IMR-90 (cell line): ENCODE measurements around the gene AKT3. TPM values are rescaled to one million over a fixed set of nuclear protein-coding genes. Genes with fewer than 3 reads are reported as not detected.

Experiments
- ATAC-seq: fragments of 200-7000 bp; cut with Tn5 transposase; 2 replicates; pipeline ENCODE4 v1.9.1; 2020; ENCODE audit warnings: low read depth, mild to moderate bottlenecking, moderate library complexity
- BruUV-seq: library from RNA; stranded (reverse); fragments of 400-500 nt; replicated peaks from 2 replicates; lab custom pipeline; 2021; lab: Mats Ljungman, UMichigan
- CTCF ChIA-PET: fragments of 300-600 bp; formaldehyde crosslinking; extraction: SDS; loops from one replicate; lab custom pipeline; 2021; ENCODE audit warnings: antibody characterized with exemption; lab: Yijun Ruan, JAX
- POLR2A ChIA-PET: fragments of 300-600 bp; sonication (Branson Sonifier 250); formaldehyde crosslinking; loops from one replicate; lab custom pipeline; 2022; ENCODE audit warnings: antibody characterized with exemption; ENCODE audit not compliant: unreplicated experiment; lab: Charles Lee
- DNase-seq: peaks from one replicate; pipeline ENCODE4 v3.0.0; 2013
- H2AFZ ChIP-seq: replicated peaks from 2 replicates; pipeline ENCODE3; 2013; ENCODE audit warnings: low read length, mild to moderate bottlenecking; ENCODE audit not compliant: poor library complexity
- H2AK5ac ChIP-seq: 2 replicates; pipeline ENCODE4 v1.6.1; 2013; ENCODE audit warnings: low read depth, low read length, inconsistent platforms
- H2AK9ac ChIP-seq: replicated peaks from 2 replicates; pipeline ENCODE3; 2013; ENCODE audit warnings: mild to moderate bottlenecking, low read depth, low read length, moderate library complexity; ENCODE audit not compliant: poor library complexity
- H2BK120ac ChIP-seq: 2 replicates; pipeline ENCODE4 v1.6.1; 2013; ENCODE audit warnings: low read depth, low read length, inconsistent platforms
- H2BK15ac ChIP-seq: 3 replicates; pipeline ENCODE4 v1.6.1; 2013; ENCODE audit warnings: low read depth, low read length, inconsistent platforms
- H2BK20ac ChIP-seq: 2 replicates; pipeline ENCODE4 v1.6.1; 2013; ENCODE audit warnings: low read depth, mild to moderate bottlenecking, inconsistent platforms, low read length, moderate library complexity
- H2BK5ac ChIP-seq: 2 replicates; pipeline ENCODE4 v1.6.1; 2013; ENCODE audit warnings: mild to moderate bottlenecking, low read depth, low read length, inconsistent platforms; ENCODE audit not compliant: poor library complexity, severe bottlenecking
- H3K14ac ChIP-seq: replicated peaks from 2 replicates; pipeline ENCODE4 v1.6.1; 2013; ENCODE audit warnings: low read depth, low read length, inconsistent platforms
- H3K18ac ChIP-seq: 2 replicates; pipeline ENCODE4 v1.6.1; 2013; ENCODE audit warnings: low read depth, low read length, control low read depth
- H3K23ac ChIP-seq: 2 replicates; pipeline ENCODE4 v1.6.1; 2013; ENCODE audit warnings: low read depth, low read length, inconsistent platforms
- H3K27ac ChIP-seq: 2 replicates; pipeline ENCODE4 v1.5.1; 2013; ENCODE audit warnings: mild to moderate bottlenecking, control low read depth, low read length; ENCODE audit not compliant: insufficient read depth
- H3K27me3 ChIP-seq: 2 replicates; pipeline ENCODE4 v1.6.1; 2013; ENCODE audit warnings: low read length; ENCODE audit not compliant: control insufficient read depth, insufficient read depth
- H3K36me3 ChIP-seq: 2 replicates; pipeline ENCODE4 v1.6.1; 2013; ENCODE audit warnings: low read length, mixed read lengths; ENCODE audit not compliant: control insufficient read depth, insufficient read depth
- H3K4ac ChIP-seq: 2 replicates; pipeline ENCODE4 v1.6.1; 2013; ENCODE audit warnings: low read depth, low read length, inconsistent platforms
- H3K4me1 ChIP-seq: 2 replicates; pipeline ENCODE4 v1.6.1; 2013; ENCODE audit warnings: low read length, mixed read lengths; ENCODE audit not compliant: control insufficient read depth, insufficient read depth
- H3K4me2 ChIP-seq: 2 replicates; pipeline ENCODE4 v1.6.1; 2013; ENCODE audit warnings: low read depth, mild to moderate bottlenecking, control low read depth, low read length, moderate library complexity
- H3K4me3 ChIP-seq: 2 replicates; pipeline ENCODE4 v1.5.1; 2013; ENCODE audit warnings: low read depth, mild to moderate bottlenecking, control low read depth, low read length, moderate library complexity; ENCODE audit not compliant: insufficient read depth
- H3K56ac ChIP-seq: 2 replicates; pipeline ENCODE4 v1.6.1; 2013; ENCODE audit warnings: low read length, inconsistent platforms; ENCODE audit not compliant: insufficient read depth; ENCODE audit errors: extremely low read depth
- H3K79me1 ChIP-seq, 2 experiments: 2 replicates each; pipeline ENCODE4 v1.6.1; 2013; ENCODE audit warnings: low read length in 2 of 2, inconsistent platforms in 1 of 2, low read depth in 1 of 2
- H3K9ac ChIP-seq: 2 replicates; pipeline ENCODE4 v1.6.1; 2013; ENCODE audit warnings: low read depth, low read length, control low read depth
- H3K9me1 ChIP-seq: 2 replicates; pipeline ENCODE4 v1.6.1; 2013; ENCODE audit warnings: low read length, inconsistent platforms; ENCODE audit not compliant: insufficient read depth
- H3K9me3 ChIP-seq: 2 replicates; pipeline ENCODE4 v1.6.1; 2013; ENCODE audit warnings: low read length; ENCODE audit not compliant: control insufficient read depth, insufficient read depth
- H4K20me1 ChIP-seq: 2 replicates; pipeline ENCODE4 v1.6.1; 2013; ENCODE audit warnings: low read length, inconsistent platforms; ENCODE audit not compliant: insufficient read depth
- H4K5ac ChIP-seq: 2 replicates; pipeline ENCODE4 v1.6.1; 2013; ENCODE audit warnings: mild to moderate bottlenecking, low read depth, low read length, control low read depth
- H4K8ac ChIP-seq, 2 experiments: 2 replicates each; pipeline ENCODE4 v1.6.1; 2013; ENCODE audit warnings: low read depth in 2 of 2, low read length in 2 of 2, control low read depth in 1 of 2, inconsistent platforms in 1 of 2
- H4K91ac ChIP-seq: 2 replicates; pipeline ENCODE4 v1.6.1; 2013; ENCODE audit warnings: low read depth, low read length, inconsistent platforms; ENCODE audit not compliant: insufficient read depth
- BHLHE40 ChIP-seq: fragments of 150-350 bp; IDR thresholded peaks from 2 replicates; pipeline ENCODE4 v1.6.1; 2016; ENCODE audit warnings: mild to moderate bottlenecking, low read depth, low read length
- CEBPB ChIP-seq: IDR thresholded peaks from 2 replicates; pipeline ENCODE4 v1.6.1; 2012; ENCODE audit warnings: low read depth, low read length, improper control_type of control experiment
- MAFK ChIP-seq: IDR thresholded peaks from 2 replicates; pipeline ENCODE4 v1.6.1; 2012; ENCODE audit warnings: low read depth, low read length, improper control_type of control experiment
- MXI1 ChIP-seq: IDR thresholded peaks from 2 replicates; pipeline ENCODE4 v1.6.1; 2012; ENCODE audit warnings: low read depth, mild to moderate bottlenecking, low read length, moderate library complexity, borderline replicate concordance
- POLR2A ChIP-seq: IDR thresholded peaks from 2 replicates; pipeline ENCODE4 v1.6.1; 2012; ENCODE audit warnings: mild to moderate bottlenecking, low read depth, low read length
- RAD21 ChIP-seq: IDR thresholded peaks from 2 replicates; pipeline ENCODE4 v1.6.1; 2012; ENCODE audit warnings: low read length, improper control_type of control experiment
- RFX5 ChIP-seq: IDR thresholded peaks from 2 replicates; pipeline ENCODE4 v1.8.0; 2012; ENCODE audit warnings: low read depth, mild to moderate bottlenecking, low read length, moderate library complexity
- WGBS, 2 experiments: methylation state at CpG; one replicate each; pipeline versions ENCODE4 v1.1.5 to v1.1.7; 2013; ENCODE audit warnings: missing lambda C conversion rate in 2 of 2; ENCODE audit not compliant: insufficient read length in 1 of 2; ENCODE audit errors: extremely low coverage in 2 of 2; 5-methylcytosine and 5-hydroxymethylcytosine counted together
- dilution Hi-C: fragments of 300-500 bp; cut with HindIII; formaldehyde crosslinking; loops from one replicate; pipeline ENCODE4 v1.14.3; 2018; ENCODE audit warnings: low sequenced_read_pairs; ENCODE audit not compliant: unreplicated experiment
- in situ Hi-C: fragments of 300-500 bp; cut with MboI; formaldehyde crosslinking; loops from 3 replicates; pipeline ENCODE4 v1.14.3; 2019; ENCODE audit warnings: low sequenced_read_pairs, inconsistent platforms, mixed read lengths
- intact Hi-C: fragments of 100-400 bp; cut with micrococcal nuclease; formaldehyde crosslinking; loops from 2 replicates; pipeline ENCODE4 v1.10.0; 2022
- polyA plus RNA-seq, 3 experiments: library from polyadenylated mRNA; depleted of rRNA; stranded (reverse); fragments of >200 nt; gene quantifications; 2 replicates each; pipeline ENCODE4 v1.2.3, GENCODE V29; 2012; ENCODE audit warnings: low replicate concordance in 1 of 3
- total RNA-seq: library from RNA; depleted of rRNA; stranded (reverse); fragments of >200 nt; gene quantifications from 2 replicates; pipeline ENCODE4 v1.2.3, GENCODE V29; 2012
- TF ChIP-seq, protein P1 (sequence below): conservative IDR thresholded peaks from 2 replicates; pipeline ENCODE4 v1.5.1; 2012; ENCODE audit warnings: mild to moderate bottlenecking, low read depth, low read length, improper control_type of control experiment
- TF ChIP-seq, protein P2 (sequence below): fragments of 150-350 bp; IDR thresholded peaks from 2 replicates; pipeline ENCODE4 v1.6.1; 2016; ENCODE audit warnings: low read depth, mild to moderate bottlenecking, low read length, moderate library complexity, borderline replicate concordance

Gene AKT3
- total and polyA plus RNA-seq, 2 of the 4 experiments (the other 2 are of a cell fraction): 15.2 to 19.4 TPM

GRCh38 chr1:243851765-243852164, 1.7 kb upstream of the AKT3 start:
- TF ChIP-seq MXI1 (no peak), POLR2A (no peak), RFX5 (no peak), BHLHE40 (no peak), RAD21 (no peak), CEBPB (no peak), MAFK (no peak)
- TF ChIP-seq, protein P1, sequence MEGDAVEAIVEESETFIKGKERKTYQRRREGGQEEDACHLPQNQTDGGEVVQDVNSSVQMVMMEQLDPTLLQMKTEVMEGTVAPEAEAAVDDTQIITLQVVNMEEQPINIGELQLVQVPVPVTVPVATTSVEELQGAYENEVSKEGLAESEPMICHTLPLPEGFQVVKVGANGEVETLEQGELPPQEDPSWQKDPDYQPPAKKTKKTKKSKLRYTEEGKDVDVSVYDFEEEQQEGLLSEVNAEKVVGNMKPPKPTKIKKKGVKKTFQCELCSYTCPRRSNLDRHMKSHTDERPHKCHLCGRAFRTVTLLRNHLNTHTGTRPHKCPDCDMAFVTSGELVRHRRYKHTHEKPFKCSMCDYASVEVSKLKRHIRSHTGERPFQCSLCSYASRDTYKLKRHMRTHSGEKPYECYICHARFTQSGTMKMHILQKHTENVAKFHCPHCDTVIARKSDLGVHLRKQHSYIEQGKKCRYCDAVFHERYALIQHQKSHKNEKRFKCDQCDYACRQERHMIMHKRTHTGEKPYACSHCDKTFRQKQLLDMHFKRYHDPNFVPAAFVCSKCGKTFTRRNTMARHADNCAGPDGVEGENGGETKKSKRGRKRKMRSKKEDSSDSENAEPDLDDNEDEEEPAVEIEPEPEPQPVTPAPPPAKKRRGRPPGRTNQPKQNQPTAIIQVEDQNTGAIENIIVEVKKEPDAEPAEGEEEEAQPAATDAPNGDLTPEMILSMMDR: no peak
- TF ChIP-seq, protein P2, sequence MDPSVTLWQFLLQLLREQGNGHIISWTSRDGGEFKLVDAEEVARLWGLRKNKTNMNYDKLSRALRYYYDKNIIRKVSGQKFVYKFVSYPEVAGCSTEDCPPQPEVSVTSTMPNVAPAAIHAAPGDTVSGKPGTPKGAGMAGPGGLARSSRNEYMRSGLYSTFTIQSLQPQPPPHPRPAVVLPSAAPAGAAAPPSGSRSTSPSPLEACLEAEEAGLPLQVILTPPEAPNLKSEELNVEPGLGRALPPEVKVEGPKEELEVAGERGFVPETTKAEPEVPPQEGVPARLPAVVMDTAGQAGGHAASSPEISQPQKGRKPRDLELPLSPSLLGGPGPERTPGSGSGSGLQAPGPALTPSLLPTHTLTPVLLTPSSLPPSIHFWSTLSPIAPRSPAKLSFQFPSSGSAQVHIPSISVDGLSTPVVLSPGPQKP: no peak
- ChIA-PET POLR2A (no interaction called here), CTCF (no interaction called here)
- no peak overlapping the region for H3K4me3 ChIP-seq
- H3K36me3 ChIP-seq: no peaks in the 10 kb centered on the region
- H3K27me3 ChIP-seq: no peaks in the 10 kb centered on the region
- DNase-seq: no peak
- no peak for ATAC-seq
- dilution Hi-C loops (no loop called here), in situ Hi-C loops (no loop called here), intact Hi-C loops (loop anchor here (2.0 kb wide), 3 partner anchors 65 to 507 kb away; no protein-coding TSS in a partner anchor)
- H2BK20ac ChIP-seq: no peak overlapping the region
- no peaks in the 10 kb centered on the region for H3K9me1 ChIP-seq
- H3K9me3 ChIP-seq: no peaks in the 10 kb centered on the region
- no peak overlapping the region for H3K27ac ChIP-seq
- no peak overlapping the region for H3K9ac ChIP-seq
- H3K79me1 ChIP-seq: peaks cover 5 to 16% of the 10 kb centered on the region in 2 experiments; a peak in 2 of 4 replicates
- no peak overlapping the region for H2AK9ac ChIP-seq
- H2AK5ac ChIP-seq: no peak overlapping the region
- no peak overlapping the region for H2AFZ ChIP-seq
- no CpG with 5 or more reads among the region's 3 CpGs for WGBS, 2 experiments
- peaks cover 14% of the 10 kb centered on the region; the same call in 1 of the 2 replicates for H4K20me1 ChIP-seq
- no peak overlapping the region for H3K56ac ChIP-seq
- no peak overlapping the region for H4K8ac ChIP-seq
- H3K14ac ChIP-seq: no peak overlapping the region
- no peak overlapping the region for H2BK5ac ChIP-seq
- H3K23ac ChIP-seq: 0 out of 2 replicates have a peak overlapping the region, but pooled peaks have one; percentile 52
- no peak overlapping the region for H2BK15ac ChIP-seq
- H2BK120ac ChIP-seq: no peak overlapping the region
- no peak overlapping the region for H3K4me2 ChIP-seq
- H3K4ac ChIP-seq: no peak overlapping the region
- H3K18ac ChIP-seq: no peak overlapping the region
- no peaks in the 10 kb centered on the region; the same call in 1 of the 2 replicates for H3K4me1 ChIP-seq
- H4K5ac ChIP-seq: no peak overlapping the region
- no TSS peak for BruUV-seq
- no peak overlapping the region for H4K91ac ChIP-seq
